ENCODE measurements around the gene HYI.
"Not testable (repeated sequence)": the region's sequence is repeated elsewhere in the genome, so short reads cannot be mapped to it uniquely, and the experiment has no call there.

Gene HYI

DNA sequence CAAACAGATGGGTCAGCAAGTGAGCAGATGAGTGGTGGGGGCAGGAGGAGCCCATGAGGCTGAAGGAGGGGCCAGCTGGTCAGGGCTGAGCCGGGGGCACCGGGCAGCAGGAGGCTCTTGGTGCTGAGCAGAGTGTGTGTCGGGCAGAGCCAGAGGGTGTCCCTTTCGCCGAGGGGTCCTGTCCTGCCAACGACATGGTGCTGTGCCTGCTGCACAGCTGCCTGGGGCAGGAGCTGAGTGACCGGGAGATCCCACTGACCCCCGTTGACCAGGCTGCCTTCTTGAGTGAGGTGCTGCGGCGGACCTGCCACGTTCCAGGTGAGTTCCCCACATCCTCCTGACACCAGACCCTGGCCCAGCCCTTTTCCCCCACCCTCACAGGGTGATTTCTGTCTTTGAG is 27.5 kb downstream of the HYI start:
- no peak for DNase-seq

DNA sequence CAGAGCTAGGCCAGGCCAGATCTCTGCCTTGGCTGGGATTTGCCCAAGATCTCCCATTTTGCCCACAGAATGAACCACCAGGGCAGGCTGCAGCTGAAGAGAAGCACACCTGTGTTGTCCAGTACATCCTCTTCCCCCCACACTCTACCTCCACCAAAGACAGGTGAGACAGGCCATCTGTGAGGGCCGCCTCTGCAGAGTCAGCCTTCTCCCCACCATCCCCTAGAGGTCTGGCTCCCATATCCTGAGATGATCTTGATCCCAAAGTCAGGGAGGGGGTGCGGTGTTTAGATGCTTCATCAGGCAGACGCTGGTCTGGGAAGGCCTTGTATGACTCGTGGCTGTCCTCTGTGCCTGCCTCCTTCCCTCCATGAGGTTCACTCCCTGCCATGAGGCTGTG is 28.7 kb downstream of the HYI start:
- DNase-seq = no peak

DNA sequence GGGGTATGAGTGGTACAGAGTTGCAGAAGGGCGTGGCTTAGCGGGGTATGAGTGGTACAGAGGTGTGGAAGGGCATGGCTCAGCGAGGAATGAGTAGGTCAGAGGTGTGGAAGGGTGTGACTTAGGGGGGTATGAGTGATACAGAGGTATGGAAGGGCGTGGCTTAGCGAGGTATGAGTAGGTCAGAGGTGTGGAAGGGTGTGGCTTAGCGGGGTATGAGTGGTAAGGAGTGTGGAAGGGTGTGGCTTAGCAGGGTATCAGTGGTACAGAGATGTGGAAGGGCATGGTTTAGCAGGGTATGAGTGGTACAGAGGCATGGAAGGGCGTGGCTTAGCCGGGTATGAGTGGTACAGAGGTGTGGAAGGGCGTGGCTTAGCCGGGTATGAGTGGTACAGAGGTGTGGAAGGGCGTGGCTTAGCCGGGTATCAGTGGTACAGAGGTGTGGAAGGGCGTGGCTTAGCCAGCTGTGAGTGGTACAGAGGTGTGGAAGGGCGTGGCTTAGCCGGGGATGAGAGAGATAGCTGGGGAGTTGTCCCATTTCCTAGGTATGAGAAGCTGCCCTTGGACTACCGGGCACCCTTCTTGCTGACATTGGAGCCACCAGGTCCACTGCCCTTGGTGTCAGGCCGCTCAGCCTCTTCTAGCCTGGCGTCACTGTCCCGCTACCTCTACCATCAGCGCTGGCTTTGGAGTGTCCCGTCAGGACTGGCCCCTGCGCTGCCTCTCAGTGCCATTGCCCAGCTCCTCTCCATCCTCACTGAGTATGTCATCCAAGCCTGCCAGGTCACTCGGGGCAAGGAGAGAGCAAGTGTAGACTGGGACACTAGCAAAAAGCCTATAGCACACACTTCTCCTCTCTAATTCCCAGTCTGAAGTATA is 29.8 kb downstream of the HYI start:
- DNase-seq = no peak

DNA sequence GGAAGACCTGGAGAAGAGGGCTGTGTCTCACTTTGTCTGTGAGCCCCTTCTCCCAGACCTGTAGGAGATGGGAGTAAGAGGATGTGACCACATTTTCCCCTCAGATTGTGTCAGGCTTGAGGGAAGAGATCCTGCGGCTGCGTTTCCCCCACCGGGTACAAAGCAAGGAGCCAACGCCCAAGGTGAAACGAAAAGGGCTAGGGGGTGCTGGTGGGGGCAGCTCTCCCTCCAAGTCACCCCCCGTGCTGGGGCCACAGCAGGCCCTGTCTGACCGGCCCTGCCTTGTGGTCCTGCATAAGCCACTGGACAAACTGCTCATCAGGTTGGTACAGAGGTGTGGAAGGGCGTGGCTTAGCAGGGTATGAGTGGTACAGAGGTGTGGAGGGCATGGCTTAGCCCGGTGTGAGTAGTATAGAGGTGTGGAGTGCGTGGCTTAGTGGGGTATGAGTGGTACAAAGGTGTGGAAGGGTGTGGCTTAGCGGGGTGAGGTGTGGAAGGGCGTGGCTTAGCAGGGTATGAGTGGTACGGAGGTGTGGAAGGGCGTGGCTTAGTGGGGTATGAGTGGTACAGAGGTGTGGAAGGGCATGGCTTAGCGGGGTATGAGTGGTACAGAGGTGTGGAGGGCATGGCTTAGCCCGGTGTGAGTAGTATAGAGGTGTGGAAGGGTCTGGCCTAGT is 30.6 kb downstream of the HYI start:
- DNase-seq = no peak

DNA sequence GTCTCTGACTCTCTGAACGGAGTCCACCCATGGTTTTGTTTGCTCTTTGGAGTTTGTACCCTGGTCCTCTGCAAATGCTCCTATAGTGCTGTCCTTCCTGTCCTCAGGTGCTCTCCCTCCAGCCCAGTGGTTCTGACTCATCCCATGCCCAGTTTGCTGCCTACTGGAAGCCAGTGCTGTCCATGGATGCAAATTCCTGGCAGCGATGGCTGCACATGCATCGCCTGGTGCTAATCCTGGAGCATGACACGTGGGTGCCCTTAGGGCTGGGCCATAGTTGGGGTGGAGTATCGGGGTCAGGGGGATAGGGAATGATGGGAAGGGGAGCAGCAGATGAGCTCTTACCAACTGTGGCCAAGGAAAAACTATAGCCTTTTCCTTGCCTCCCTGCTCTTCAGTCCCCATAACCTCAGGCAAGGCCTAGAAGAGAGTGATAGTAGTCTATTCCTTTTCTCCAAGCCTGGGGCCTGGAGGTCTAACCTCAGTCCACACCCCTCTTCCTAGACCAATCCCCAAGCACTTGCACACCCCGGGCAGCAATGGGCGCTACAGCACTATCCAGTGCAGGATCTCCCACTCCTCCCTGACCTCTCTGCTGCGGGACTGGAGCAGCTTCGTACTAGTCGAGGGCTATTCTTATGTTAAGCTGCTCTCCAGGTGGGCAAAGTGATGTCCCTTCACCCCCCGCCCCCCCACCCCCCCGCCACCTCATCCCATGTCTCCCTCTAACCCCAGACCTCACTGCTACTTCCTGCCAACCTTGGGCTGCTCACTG is 31.6 kb downstream of the HYI start:
- DNase-seq = no peak

DNA sequence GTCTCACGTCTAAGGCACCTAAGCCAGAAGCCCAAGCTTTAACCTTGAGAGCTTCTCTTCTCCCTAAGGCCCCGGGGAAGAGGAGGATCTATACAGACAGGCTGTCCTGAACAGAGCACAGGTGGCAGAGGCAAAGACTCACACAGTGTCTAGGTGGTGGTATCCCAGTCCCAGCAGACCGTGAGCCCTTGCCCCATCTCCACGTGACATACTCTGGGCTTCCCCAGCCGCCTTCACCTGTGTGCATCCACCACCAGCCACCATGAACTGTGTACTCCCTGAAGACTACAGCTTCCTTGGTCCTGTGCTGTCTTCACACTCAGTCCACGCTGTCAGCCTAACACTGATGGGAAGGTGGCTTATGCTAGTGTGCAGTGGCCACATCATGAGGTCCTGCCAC is 32.3 kb downstream of the HYI start:
- no peak for DNase-seq

DNA sequence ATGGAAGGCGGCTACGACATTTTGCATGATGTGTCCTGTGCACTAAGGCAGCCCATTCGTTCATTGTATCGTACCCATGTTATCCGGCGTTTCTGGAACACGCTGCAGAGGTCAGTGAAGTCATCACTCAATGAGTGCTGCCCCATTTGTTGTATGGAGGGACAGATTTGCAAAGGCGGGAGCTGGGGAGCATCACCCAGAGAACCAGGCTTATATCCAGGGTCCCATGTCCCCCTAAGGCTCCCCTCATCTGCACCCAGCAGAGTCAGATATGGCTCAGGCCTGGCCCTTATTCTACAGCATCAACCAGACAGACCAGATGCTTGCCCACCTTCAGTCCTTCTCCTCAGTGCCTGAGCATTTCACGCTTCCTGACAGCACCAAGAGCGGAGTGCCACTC is 32.9 kb downstream of the HYI start:
- no peak for DNase-seq

DNA sequence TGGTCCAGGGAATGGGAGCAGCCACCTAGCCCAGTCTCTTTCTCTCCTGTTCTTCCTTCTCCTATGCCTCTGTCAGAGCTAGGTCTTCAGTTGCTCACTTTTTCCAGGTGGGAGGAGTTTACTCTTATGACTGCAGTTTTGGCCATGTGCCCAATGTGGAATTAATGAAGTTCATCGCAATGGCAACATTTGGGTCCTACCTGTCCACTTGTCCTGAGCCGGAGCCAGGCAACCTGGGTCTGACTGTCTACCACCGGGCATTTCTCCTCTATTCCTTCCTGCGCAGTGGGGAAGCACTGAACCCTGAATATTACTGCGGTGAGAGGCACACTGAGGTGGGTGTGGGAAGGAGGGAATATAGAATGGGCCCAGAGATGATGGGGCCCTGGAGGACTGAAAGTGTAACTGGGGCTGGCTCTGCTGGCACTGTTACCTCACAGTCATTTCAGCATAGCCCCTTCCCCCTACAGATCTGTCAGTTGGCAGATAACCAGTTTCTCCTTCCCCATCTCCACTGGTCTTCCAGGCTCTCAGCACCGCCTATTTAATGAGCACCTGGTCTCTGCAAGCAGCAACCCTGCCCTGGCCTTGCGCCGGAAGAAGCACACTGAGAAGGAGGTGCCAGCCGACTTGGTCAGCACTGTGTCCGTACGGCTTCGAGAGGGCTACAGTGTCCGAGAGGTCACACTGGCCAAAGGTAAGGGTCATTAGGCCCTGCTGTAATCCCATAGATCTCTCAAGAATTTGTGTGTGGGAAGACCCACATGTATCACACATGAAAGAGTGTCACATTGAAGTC is 33.9 kb downstream of the HYI start:
- no peak for DNase-seq

DNA sequence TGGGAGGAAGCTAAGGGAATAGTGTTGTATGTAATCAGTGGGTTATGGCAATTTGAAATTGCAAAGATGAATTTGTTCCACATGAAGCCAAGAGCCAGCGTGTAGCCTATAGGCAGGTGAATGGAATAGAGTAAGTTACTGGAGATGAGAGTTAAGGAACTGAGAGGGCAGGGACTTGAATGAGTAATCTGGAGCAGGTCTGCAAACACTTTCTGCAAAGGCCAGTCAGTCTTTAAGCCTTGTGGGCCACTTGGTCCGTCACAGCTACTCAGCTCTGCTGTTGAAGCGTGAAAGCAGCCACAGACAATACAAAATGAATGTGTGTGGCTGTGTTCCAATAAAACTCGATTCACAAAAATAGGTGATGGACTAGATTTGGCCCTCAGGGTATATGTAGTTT is 34.9 kb downstream of the HYI start:
- DNase-seq = no peak

DNA sequence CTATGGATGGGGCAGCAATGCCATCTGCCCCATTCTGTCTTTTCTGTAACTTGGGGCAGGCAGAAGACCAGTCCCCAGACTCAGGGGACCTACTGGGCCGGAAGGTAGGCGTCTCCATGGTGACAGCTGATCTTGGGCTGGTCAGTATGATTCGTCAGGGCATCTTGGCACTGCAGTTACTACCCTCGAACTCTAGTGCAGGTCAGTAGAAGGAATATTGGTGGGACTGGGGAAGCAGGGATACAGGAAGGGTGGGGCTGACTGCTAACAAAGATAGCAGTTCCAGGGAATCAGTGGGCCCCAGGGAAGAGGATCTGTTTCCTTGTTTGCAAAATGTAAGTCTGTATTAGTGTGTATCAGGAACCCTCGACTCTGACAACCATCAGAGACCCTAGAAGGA is 37.8 kb downstream of the HYI start:
- DNase-seq = no peak

DNA sequence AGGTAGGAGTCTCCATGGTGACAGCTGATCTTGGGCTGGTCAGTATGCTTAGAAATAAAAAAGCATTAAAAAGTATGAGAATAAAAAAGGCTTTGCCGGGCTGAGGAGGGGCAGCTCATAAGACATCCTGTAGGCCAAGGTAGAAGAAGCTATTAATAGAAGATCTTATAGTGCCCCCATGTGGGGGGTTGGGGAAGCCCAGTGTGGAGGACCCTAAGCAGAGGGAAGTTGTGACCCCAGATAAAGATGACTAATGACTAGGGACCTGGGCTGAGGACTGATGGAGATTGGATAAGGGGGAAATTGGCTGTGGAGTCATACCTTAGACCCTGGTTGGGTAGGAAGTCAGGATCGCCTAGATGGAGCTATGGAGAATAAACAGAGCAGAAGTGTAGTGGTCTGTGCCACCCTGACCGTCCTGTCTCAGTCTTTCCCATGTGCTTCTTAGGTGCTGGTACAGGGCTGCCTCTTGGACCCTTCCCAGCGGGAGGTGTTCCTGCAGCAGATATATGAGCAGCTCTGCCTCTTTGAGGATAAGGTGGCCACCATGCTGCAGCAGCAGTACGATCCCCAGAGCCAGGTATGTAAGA is 39.0 kb downstream of the HYI start:
- peak; percentile 2 to 84 for DNase-seq

DNA sequence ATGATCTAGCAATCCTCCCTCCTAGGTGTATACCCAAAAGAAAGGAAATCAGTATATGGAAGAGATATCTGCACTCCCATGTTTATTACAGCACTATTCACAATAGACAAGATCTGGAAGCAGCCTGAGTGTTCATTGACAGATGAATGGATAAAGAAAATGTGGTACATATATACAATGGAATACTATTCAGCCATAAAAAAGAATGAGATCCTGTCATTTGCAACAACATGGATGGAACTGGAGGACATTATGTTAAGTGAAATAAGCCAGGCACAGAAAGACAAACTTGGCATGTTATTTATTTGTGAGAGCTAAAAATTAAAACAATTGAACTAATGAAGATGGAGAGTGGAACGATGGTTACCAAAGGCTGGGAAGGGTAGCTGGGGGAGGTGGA is 40.3 kb downstream of the HYI start:
- not testable (repeated sequence) for DNase-seq

DNA sequence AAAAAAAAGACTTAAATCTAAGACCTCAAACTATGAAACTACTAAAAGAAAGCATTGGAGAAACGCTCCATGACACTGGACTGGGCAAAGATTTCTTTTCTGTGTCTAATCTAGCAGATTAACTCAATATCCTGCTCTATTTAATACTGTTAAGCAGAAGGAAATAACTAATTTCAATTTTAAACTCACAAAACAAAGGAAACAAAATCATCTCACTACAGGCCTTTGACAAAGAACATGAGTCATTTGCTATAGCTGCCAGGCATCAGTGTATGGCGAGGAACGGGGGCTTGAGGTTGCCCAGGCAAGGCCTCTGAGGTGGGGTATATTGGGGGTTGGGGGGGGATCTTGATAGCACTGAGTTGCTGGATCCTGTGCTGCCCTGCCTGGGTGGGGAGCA is 43.2 kb downstream of the HYI start:
- DNase-seq = no peak

DNA sequence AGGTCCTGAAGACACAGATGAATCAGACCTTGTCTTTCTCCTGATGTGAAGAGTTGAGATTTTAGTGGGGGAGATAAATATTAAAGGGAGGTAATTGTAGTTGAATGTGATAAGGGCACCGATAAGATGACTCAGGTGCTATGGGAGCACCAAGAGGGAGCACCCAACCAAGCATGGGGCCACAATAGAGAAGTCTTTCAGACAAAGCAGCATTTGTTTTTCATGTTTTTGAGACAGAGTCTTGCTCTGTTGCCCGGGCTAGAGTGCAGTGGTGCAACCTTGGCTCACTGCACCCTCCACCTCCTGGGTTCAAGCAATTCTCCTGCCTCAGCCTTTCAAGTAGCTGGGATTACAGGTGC is 47.9 kb downstream of the HYI start:
- no peak for DNase-seq

DNA sequence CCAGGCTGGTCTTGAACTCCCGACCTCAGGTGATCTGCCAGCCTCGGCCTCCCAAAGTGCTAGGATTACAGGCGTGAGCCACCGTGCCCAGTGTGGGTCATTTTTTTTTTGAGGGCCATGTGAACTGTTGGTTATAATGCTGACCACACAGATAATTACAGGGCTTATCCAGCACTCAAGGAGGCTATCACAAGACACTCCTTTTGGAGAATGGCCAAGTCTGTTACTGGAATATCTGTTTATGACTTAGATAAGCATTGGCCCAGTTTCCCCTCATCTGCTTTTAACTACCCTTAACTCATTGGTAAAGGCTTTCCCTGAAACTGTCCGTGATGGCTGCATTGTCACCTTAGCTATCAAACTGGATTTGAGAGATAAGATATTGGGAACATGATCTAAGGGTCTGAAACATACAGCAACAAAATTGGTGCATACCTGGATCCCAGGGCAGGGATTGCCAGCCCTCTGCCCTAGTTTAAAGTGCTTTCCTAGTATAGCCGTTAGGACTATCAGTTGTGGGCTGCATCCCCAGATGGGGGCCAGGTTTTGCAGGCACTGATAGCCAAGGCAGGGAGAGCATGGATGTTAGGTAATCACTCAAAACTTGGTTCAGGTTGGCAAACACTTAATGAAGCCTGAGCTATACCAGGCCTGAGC is 48.4 kb downstream of the HYI start:
- no peak for DNase-seq

DNA sequence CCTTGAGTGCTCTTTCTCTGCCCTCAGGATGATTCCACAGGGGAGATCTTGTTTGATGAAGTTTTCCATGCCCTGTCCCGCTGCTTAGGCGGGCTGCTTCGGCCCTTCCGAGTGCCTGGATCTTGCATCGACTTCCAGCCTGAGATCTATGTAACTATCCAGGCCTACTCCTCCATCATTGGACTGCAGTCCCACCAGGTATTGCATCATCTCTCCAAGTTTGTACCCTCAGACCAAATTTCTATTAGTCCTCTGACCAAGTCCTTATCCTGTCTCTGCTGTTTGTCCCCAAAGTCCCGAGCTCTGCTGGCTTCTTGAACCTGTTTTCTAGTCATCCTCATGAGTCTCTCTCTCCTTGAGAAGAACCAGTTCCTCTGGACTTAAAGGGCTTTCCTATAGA is 49.4 kb downstream of the HYI start:
- DNase-seq = no peak

DNA sequence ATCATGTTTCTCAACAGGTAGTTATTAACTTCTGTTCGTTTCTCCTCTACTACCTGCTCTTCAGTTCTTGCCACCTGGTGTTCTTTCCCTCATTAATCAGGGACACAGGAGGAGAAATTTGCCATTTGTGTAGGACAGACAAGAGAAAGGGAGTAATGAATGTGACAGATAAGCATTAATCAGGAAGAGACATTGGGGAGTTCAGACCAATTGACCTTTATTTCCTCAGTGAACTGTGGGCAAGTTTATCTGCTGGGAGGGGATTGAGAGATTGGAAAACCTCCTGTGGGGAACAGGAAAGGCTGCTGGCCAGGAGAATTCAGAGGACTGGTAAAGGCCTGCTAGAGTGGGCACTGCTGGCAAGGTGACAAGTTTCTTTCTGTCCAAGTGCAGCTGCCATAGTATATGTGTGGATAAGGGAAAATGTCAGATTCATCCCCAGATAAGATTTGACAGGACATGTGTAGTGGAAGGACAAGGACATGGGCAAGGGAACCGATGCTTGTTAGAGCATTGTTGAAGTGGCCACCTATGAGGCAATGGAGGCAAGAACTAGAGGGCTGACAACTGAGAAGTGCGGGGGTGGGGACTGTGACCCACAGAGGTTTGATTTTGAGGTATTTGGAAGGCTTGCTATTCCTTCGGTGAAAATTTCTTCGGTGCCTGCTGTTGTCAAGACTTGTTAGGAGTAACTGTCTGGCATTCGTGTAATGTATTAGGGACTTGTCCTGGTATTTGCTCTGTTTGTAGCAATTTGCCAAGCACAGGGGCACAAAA is 51.5 kb downstream of the HYI start:
- no peak for DNase-seq
